ENCODE data around the gene RAVER2.
"Not testable (repeated sequence)": the region's sequence is repeated elsewhere in the genome, so short reads cannot be mapped to it uniquely, and the experiment has no call there.

The RAVER2 gene

GRCh38 chr1:64744492-64745180 lies at the start of gene RAVER2:
TSS of gene RAVER2 (plus strand) at chr1:64745075. CDS start at chr1:64745173, 98 bp downstream.
- DNase-seq (ENCODE audit: low spot score), result peak; percentile 39

DNA sequence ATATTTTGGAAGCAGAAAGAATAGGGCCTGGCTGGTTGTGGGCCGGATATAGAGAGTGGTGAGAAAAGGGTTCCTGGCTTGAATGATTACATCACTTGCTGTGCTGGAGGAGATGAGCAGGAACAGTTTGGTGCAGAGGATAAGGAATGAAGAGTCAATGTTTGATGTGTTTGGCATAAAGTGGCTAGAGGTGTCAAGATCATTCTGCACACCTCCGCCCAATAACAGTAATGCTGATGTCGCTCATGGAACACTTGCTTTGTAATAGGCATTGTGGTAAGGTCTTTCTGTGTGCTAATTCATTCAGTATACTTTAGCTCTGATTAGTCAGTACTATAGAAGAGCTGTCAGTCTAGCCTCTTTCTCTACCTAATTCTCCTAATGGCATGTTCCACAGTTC lies 48.0 kb upstream of the RAVER2 start:
- no peak for DNase-seq (ENCODE audit: low spot score)

DNA sequence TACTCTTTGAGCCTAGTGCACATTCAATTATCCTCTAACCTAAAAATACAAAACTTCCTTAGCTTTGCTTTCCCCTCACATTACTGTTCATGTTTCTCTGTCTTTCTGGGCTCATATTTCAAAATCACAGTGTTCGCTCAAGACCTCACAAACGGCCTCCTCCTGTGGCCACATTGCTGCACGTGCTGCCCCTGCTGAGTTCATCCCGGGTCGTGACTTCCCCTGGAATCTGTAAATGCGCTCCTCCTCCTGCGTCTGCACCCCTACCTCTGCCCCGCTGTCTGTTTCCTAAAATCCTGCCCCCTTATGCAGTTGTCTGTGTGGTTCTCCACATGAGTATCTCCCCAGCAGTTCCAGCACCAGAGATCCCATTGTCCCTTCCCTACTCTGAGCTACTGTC lies 45.5 kb upstream of the RAVER2 start:
- no peak for DNase-seq (ENCODE audit: low spot score)

GRCh38 chr1:64701071-64701470 lies 43.8 kb upstream of the RAVER2 start:
- no peak for DNase-seq (ENCODE audit: low spot score)

DNA sequence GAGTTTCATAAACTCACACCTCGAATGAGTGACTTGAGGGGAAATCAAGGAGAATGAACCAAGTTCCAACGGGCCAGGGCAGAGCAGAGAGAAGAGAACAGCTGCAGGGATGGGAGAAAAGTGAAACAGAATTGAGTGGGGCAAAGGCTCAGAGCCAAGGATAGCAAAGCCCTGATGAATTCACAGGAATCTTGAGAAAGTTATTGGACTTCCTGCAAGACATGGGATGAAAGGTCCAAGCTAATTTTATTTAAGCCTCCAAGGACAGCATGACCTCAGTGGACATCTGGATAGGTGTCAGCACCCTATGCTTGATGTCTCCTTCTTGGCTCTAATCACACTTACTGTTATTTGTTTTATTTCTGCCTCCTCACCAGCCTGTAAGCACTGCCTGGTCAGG lies 43.0 kb upstream of the RAVER2 start:
- DNase-seq (ENCODE audit: low spot score), result no peak

GRCh38 chr1:64702670-64703069 lies 42.2 kb upstream of the RAVER2 start:
- DNase-seq (ENCODE audit: low spot score), result not testable (repeated sequence)

DNA sequence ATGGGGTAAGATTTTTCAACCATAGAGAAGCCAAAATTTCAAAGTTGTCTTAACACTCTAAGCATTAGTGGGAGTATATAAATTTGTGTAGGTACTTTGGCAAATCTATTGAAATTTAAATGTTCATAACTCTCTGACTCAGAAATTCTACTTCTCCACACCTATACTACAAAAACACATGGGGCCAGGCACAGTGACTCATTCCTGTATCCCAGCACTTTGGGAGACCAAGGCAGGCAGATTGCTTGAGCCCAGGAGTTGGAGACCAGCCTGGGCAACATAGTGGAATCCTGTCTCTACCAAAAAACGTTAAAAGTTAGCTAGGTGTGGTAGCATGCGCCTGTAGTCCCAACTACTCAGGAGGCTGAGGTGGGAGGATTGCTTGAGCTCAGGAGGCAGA lies 41.3 kb upstream of the RAVER2 start:
- DNase-seq (ENCODE audit: low spot score), result no peak

DNA sequence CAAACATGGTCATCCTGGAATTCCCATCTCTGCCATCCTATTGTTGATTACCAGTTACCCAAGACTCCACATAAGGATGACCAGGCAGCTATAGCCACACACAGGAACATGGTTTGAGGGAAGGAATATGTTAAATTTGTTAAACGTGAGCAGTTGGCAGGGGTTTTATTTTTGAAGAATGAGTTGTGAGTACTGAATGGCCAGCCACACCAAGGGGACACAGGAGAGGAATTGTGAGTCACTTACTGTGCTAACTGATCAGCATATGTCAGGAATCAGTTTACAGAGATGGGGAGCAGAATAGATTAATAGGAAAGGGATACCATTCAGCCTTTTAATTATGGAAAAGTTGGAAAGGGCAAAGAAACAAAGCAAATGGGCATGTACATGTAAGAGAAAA lies 39.3 kb upstream of the RAVER2 start:
- DNase-seq (ENCODE audit: low spot score), result no peak

DNA sequence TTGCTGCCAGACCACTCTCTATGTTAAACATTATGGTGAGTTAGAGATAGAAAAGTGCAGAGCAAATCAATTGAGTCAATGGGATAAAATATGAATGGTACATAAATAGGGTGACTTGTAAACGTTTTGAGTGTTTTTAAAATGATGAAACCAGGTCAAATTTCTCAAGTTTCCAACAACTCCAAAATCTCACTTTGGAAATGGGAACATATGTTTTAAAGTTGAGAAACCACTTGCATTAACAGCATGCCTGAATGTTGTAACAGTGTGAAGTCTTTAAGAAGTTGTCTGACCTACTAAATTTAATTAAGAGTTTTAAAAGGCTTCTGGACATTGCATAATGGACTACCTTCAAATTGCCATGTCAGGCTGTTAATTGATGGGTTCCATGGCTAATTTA lies 33.6 kb upstream of the RAVER2 start:
- DNase-seq (ENCODE audit: low spot score), result no peak

- no peak for DNase-seq (ENCODE audit: low spot score)
Observed at GRCh38 chr1:64712049-64712448, 32.8 kb upstream of the RAVER2 start.

DNA sequence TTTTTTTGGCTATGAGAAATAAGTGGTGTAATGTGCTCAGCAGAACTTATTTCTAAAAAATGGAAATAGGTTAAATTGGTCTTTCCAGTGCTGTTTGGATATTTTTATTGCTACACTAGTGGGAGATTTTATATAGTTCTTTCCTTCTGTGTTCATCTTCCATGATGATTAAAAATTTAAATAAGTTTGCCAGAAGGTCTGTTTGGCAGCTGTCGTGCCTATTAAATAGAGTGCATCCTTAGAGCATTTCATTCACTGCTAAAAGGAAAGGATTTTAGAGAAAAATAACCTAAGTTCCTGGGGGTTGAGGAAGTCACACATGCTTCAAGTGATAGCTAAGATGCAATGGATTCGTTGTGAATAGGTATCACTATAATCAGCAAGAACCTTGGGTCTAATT lies 29.7 kb upstream of the RAVER2 start:
- DNase-seq (ENCODE audit: low spot score), result no peak

GRCh38 chr1:64721135-64721534 lies 23.7 kb upstream of the RAVER2 start:
- no peak for DNase-seq (ENCODE audit: low spot score)

- DNase-seq (ENCODE audit: low spot score), result no peak
Observed at GRCh38 chr1:64721576-64722145, 23.2 kb upstream of the RAVER2 start.

DNA sequence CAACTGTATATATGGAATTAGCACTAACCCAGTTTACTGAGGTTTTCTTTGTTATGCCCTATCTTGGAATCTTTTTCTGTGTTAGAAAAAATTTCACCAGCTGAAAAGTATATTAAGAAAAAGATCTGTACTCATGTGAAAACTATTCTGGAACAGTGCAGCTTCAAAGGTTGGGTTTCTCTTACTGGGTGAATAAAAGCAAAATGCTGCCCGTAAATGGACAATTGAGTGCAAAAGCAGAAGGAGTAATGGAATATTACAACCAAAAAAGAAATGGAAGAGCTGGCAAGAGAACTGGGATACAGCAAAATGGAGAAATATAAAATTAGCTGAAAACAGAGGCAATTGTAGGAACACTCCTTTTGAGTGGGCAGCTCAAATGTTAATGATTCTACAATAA lies 17.0 kb upstream of the RAVER2 start:
- DNase-seq (ENCODE audit: low spot score), result no peak

- DNase-seq (ENCODE audit: low spot score), result no peak
Observed at GRCh38 chr1:64733581-64734286, 11.1 kb upstream of the RAVER2 start.

- no peak for DNase-seq (ENCODE audit: low spot score)
Observed at GRCh38 chr1:64734287-64734652, 10.6 kb upstream of the RAVER2 start.

DNA sequence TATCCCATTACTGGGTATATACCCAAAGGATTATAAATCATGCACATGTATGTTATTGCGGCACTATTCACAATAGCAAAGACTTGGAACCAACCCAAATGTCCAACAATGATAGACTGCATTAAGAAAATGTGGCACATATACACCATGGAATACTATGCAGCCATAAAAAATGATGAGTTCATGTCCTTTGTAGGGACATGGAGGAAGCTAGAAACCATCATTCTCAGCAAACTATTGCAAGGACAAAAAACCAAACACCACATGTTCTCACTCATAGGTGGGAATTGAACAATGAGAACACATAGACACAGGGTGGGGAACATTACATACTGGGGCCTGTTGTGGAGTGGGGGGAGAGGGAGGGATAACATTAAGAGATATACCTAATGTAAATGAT lies 4.2 kb upstream of the RAVER2 start:
- DNase-seq (ENCODE audit: low spot score), result not testable (repeated sequence)

GRCh38 chr1:64743954-64744491 lies 852 bp upstream of the RAVER2 start:
- DNase-seq (ENCODE audit: low spot score), result no peak

DNA sequence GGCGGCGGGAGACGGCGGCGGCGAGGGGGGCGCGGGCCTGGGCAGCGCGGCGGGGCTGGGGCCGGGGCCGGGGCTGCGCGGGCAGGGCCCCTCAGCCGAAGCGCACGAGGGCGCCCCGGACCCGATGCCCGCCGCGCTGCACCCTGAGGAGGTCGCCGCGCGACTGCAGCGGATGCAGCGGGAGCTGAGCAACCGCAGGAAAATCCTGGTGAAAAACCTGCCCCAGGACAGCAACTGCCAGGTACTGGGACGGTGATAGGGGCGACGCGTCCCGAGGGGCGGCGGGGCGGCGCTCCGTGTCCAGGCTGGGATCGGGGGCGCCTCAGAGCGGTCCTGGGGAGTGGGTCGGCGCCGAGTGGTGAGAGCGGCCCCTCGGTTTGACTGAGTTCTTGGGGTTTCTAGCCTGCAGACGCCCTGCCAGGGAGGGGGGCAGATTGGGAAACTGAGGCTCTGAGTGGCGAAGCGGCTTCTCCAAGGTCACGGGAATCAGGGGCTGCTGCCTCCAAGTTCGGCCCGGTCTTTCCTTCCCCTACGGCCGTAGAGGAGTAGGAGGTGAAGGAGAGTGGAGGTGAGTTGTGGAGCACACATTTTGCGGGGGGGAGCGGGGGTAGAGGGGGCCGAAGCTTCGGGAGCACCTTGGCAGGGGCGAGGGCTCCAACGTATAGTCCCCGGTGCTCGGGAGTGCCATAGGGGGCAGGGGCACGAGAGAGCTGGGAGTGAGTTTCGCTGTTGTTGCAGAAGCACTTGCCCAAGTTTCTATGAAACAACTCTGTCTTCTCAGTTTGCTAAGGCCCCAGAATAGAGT lies 508 bp downstream of the RAVER2 start:
- peak; percentile 40 for DNase-seq (ENCODE audit: low spot score)

DNA sequence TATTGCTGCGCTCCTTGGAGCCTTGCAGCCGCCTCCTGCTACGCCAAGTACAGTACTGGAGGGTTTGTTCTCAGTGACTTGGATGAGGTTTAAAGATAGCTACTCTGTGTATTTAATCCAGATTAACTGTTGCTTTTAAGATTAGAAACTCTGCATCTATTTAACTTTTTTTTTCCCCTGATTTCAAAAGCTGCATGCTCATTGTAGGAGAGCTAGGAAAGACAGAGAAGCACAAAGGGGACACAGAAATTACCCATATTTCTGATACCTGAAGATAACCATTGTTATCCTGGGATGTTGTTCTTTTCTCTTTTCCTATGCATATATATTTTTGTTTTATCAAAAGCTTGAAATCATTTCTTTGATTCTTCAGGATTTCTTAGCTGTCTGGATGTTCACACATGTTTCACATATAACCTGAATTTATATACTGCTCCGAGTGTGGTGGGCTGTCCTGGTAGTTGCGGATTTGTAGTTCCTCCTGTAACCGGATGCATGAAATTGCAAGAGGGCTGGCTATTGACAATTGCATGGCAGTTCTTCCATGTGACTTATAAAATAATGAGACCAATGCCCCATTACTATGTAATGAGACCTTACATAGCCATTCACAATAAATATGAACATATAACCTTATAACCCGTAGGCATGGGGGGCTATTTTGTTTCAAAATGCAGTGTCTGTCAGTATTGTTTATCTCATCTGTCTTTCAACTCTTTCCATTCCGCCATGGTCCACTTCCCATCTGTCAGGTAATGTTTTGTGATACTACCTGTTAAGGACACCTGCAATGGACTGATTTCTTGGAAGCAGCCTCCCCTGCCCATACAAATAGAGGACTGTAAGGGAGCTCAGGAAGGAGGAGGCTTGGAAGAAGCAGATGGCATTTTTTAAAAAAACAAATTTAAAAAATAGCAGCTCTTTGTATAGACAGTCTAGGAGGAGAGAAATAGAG lies 1.4 kb downstream of the RAVER2 start:
- no peak for DNase-seq (ENCODE audit: low spot score)

GRCh38 chr1:64748222-64748621 lies 3.3 kb downstream of the RAVER2 start:
- no peak for DNase-seq (ENCODE audit: low spot score)

Measured in putamen (tissue), 1 donor.